ENCODE results near the gene SLC25A34. TPM values are rescaled to one million over a fixed set of nuclear protein-coding genes. Genes with fewer than 3 reads are reported as not detected.

Gene SLC25A34
- total and polyA plus RNA-seq, 2 of the 13 experiments (the other 11 are each of a cell fraction or from before 2014, with no cell fraction given), result 0.13 to 0.18 TPM

DNA sequence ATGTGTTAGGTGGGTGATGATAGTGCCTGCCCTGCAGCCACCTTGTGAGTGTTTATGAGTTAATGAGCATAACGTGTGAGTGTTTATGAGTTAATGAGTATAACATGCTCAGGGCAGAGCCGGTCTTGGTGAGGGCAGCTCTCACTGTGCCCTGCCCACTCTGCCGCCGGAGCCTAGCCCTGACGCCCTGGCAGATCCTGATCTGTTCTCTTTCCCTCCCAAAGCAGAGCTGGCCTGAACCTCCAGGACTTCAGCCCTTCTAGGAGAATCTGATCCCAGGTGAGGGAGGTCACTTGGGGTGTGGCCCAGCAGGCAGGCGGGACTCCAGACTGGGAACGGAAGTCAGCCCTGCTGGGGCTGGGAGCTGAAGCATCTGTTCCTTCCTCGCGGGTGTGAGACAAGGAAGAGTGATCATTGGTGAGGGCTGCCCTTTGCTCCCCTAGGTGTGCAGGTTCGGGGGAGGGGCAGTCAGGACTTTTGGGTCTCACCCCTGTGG lies 28.3 kb downstream of the SLC25A34 start:
- no peak overlapping the region for H2AFZ ChIP-seq (ENCODE audit: low read length)
- H3K27ac ChIP-seq (ENCODE audit: extremely low read length, insufficient read depth, low read length), result no peak overlapping the region
- no peaks in the 10 kb centered on the region for H4K20me1 ChIP-seq (ENCODE audit: insufficient read depth, low read length)
- H3K9ac ChIP-seq (ENCODE audit: insufficient read depth, low read depth, low read length), result no peak overlapping the region
- no peak overlapping the region for H3K4me2 ChIP-seq (ENCODE audit: low read depth, low read length)
- H3K4me1 ChIP-seq (ENCODE audit: insufficient read depth, low read length), result peaks cover 31% of the 10 kb centered on the region
- no TSS peak for BruUV-seq (replicated peaks)
- peaks cover 2% of the 10 kb centered on the region for H3K79me2 ChIP-seq (ENCODE audit: insufficient read depth, low read length)
- DNase-seq (ENCODE audit: low spot score) (no peak), FAIRE-seq (no peak), ATAC-seq (no peak)
- intact Hi-C loops (cut with micrococcal nuclease; ENCODE audit: unreplicated experiment) (no loop called here), in situ Hi-C loops (cut with HindIII; ENCODE audit: extremely low pct_ligation_motif_present, low pct_unique_long_range_greater_than_20kb) (no loop called here)
- peaks cover 0 to 3% of the 10 kb centered on the region in 2 experiments; a peak in 2 of 5 replicates for H3K36me3 ChIP-seq (replicated peaks in 1 of 2; ENCODE audit: control insufficient read depth in 1 of 2, insufficient read depth in 2 of 2, low read length in 2 of 2)
- ChIA-PET CTCF (ENCODE audit: low intra/inter-chr PET ratio, low total read pairs) (no interaction called here), POLR2A (no interaction called here)
- peaks cover 0 to 1% of the 10 kb centered on the region in 2 experiments; a peak in 1 of 5 replicates for H3K27me3 ChIP-seq (ENCODE audit: control insufficient read depth in 1 of 2, insufficient read depth in 2 of 2, low read length in 2 of 2)
- TF ChIP-seq, protein P1, sequence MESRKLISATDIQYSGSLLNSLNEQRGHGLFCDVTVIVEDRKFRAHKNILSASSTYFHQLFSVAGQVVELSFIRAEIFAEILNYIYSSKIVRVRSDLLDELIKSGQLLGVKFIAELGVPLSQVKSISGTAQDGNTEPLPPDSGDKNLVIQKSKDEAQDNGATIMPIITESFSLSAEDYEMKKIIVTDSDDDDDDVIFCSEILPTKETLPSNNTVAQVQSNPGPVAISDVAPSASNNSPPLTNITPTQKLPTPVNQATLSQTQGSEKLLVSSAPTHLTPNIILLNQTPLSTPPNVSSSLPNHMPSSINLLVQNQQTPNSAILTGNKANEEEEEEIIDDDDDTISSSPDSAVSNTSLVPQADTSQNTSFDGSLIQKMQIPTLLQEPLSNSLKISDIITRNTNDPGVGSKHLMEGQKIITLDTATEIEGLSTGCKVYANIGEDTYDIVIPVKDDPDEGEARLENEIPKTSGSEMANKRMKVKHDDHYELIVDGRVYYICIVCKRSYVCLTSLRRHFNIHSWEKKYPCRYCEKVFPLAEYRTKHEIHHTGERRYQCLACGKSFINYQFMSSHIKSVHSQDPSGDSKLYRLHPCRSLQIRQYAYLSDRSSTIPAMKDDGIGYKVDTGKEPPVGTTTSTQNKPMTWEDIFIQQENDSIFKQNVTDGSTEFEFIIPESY (CRISPR knock-in tag; IDR thresholded peaks at IDR 0.05), result peak; percentile 72
- TF ChIP-seq, protein P2, sequence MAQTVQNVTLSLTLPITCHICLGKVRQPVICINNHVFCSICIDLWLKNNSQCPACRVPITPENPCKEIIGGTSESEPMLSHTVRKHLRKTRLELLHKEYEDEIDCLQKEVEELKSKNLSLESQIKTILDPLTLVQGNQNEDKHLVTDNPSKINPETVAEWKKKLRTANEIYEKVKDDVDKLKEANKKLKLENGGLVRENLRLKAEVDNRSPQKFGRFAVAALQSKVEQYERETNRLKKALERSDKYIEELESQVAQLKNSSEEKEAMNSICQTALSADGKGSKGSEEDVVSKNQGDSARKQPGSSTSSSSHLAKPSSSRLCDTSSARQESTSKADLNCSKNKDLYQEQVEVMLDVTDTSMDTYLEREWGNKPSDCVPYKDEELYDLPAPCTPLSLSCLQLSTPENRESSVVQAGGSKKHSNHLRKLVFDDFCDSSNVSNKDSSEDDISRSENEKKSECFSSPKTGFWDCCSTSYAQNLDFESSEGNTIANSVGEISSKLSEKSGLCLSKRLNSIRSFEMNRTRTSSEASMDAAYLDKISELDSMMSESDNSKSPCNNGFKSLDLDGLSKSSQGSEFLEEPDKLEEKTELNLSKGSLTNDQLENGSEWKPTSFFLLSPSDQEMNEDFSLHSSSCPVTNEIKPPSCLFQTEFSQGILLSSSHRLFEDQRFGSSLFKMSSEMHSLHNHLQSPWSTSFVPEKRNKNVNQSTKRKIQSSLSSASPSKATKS (CRISPR knock-in tag; IDR thresholded peaks at IDR 0.05), result no peak
- no peaks in the 10 kb centered on the region for H3K9me3 ChIP-seq (ENCODE audit: low read length)
- no peak overlapping the region for H3K4me3 ChIP-seq (replicated peaks in 1 of 3; ENCODE audit: insufficient read depth in 1 of 3, low read depth in 2 of 3, low read length in 3 of 3)
- 82% methylated on average over 6 of the region's 10 CpGs for WGBS (ENCODE audit: low lambda C conversion rate)

DNA sequence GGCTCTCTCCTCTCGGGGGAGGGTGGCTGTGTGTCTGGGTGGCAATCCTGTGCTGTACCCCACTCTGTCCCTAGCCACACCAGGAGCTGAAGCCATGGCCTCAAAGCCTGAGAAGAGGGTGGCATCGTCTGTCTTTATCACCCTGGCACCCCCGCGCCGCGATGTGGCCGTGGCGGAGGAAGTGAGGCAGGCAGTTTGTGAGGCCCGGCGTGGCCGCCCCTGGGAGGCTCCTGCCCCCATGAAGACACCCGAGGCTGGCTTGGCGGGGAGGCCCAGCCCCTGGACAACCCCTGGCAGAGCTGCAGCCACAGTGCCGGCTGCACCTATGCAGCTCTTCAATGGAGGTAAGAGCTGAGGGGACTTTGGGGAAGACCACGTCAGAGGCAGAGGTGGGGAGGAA lies 28.8 kb downstream of the SLC25A34 start:
- no peak for FAIRE-seq
- no peak overlapping the region for H3K9ac ChIP-seq (ENCODE audit: insufficient read depth, low read depth, low read length)
- H4K20me1 ChIP-seq (ENCODE audit: insufficient read depth, low read length), result no peaks in the 10 kb centered on the region
- TF ChIP-seq, protein P3, sequence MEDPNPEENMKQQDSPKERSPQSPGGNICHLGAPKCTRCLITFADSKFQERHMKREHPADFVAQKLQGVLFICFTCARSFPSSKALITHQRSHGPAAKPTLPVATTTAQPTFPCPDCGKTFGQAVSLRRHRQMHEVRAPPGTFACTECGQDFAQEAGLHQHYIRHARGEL (CRISPR knock-in tag; IDR thresholded peaks at IDR 0.05), result no peak
- TF ChIP-seq, protein P4, sequence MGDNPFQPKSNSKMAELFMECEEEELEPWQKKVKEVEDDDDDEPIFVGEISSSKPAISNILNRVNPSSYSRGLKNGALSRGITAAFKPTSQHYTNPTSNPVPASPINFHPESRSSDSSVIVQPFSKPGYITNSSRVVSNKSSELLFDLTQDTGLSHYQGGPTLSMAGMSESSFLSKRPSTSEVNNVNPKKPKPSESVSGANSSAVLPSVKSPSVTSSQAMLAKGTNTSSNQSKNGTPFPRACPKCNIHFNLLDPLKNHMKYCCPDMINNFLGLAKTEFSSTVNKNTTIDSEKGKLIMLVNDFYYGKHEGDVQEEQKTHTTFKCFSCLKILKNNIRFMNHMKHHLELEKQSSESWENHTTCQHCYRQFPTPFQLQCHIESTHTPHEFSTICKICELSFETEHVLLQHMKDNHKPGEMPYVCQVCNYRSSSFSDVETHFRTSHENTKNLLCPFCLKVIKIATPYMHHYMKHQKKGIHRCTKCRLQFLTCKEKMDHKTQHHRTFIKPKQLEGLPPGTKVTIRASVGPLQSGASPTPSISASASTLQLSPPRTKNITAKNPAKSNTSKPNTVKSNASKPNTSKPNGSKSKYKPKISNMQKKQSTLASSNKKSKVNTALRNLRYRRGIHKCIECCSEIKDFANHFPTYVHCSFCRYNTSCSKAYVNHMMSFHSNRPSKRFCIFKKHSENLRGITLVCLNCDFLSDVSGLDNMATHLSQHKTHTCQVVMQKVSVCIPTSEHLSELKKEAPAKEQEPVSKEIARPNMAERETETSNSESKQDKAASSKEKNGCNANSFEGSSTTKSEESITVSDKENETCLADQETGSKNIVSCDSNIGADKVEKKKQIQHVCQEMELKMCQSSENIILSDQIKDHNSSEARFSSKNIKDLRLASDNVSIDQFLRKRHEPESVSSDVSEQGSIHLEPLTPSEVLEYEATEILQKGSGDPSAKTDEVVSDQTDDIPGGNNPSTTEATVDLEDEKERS (CRISPR knock-in tag; IDR thresholded peaks at IDR 0.05), result no peak

More for the DNA sequence above, 28.8 kb downstream of the SLC25A34 start:
- in situ Hi-C loops (cut with HindIII; ENCODE audit: extremely low pct_ligation_motif_present, low pct_unique_long_range_greater_than_20kb), result no loop called here
- Histone ChIP-seq H3K79me2 (ENCODE audit: insufficient read depth, low read length) (no peaks in the 10 kb centered on the region), H3K27ac (ENCODE audit: extremely low read length, insufficient read depth, low read length) (no peak overlapping the region), H3K4me1 (ENCODE audit: insufficient read depth, low read length) (peaks cover 26% of the 10 kb centered on the region), H3K9me3 (ENCODE audit: low read length) (no peaks in the 10 kb centered on the region), H3K4me3 (replicated peaks in 1 of 3; ENCODE audit: insufficient read depth in 1 of 3, low read depth in 2 of 3, low read length in 3 of 3) (no peak overlapping the region), H3K27me3 (ENCODE audit: control insufficient read depth in 1 of 2, insufficient read depth in 2 of 2, low read length in 2 of 2) (no peaks in the 10 kb centered on the region), H3K4me2 (ENCODE audit: low read depth, low read length) (no peak overlapping the region), H2AFZ (ENCODE audit: low read length) (no peak overlapping the region), H3K36me3 (replicated peaks in 1 of 2; ENCODE audit: control insufficient read depth in 1 of 2, insufficient read depth in 2 of 2, low read length in 2 of 2) (peaks cover 0 to 3% of the 10 kb centered on the region in 2 experiments; a peak in 2 of 5 replicates)
- POLR2A ChIA-PET, result no interaction called here
- BruUV-seq (replicated peaks), result no TSS peak
- CTCF ChIA-PET (ENCODE audit: low intra/inter-chr PET ratio, low total read pairs), result no interaction called here
- WGBS (ENCODE audit: low lambda C conversion rate), result 90% methylated on average over 7 of the region's 15 CpGs
- DNase-seq (ENCODE audit: low spot score) (no peak), ATAC-seq (no peak)
- intact Hi-C loops (cut with micrococcal nuclease; ENCODE audit: unreplicated experiment), result no loop called here
